Activated B cell treated with CpG ODN at 0.5 μM for 24 hours (primary cell): ENCODE results near the gene SUPT6H. TPM values are rescaled to one million over a fixed set of nuclear protein-coding genes. Genes with fewer than 3 reads are reported as not detected.

Experiments used
- ATAC-seq: fragments of 200-7000 bp; cut with Tn5 transposase; one replicate; pipeline ENCODE4 v1.10.0; 2021; ENCODE audit warnings: low read depth, mild to moderate bottlenecking, moderate library complexity
- CTCF ChIA-PET: fragments of 350-600 bp; sonication (Branson Sonifier 250); formaldehyde crosslinking; loops from one replicate; lab custom pipeline; 2021; ENCODE audit warnings: antibody characterized with exemption; lab: Charles Lee
- POLR2A ChIA-PET: fragments of 350-600 bp; sonication (Branson Sonifier 250); formaldehyde crosslinking; loops from one replicate; lab custom pipeline; 2021; ENCODE audit warnings: antibody characterized with exemption; lab: Charles Lee
- DNase-seq: peaks from one replicate; pipeline ENCODE4 v3.0.0; 2022
- H3K27ac Mint-ChIP-seq: one replicate; pipeline ENCODE4 v1.8.0; 2020; ENCODE audit warnings: mixed read lengths
- H3K27me3 Mint-ChIP-seq: one replicate; pipeline ENCODE4 v1.8.0; 2021; ENCODE audit warnings: mixed read lengths
- H3K36me3 Mint-ChIP-seq: one replicate; pipeline ENCODE4 v1.8.0; 2021; ENCODE audit warnings: low read depth, mixed read lengths
- H3K4me1 Mint-ChIP-seq: one replicate; pipeline ENCODE4 v1.8.0; 2021; ENCODE audit warnings: mixed read lengths
- H3K4me3 Mint-ChIP-seq: one replicate; pipeline ENCODE4 v1.8.0; 2020; ENCODE audit warnings: mild to moderate bottlenecking, mixed read lengths
- H3K9me3 Mint-ChIP-seq: one replicate; pipeline ENCODE4 v1.8.0; 2020; ENCODE audit warnings: mixed read lengths
- intact Hi-C: fragments of 100-400 bp; cut with micrococcal nuclease; formaldehyde crosslinking; loops from one replicate; pipeline ENCODE4 v1.15.1; 2024
- total RNA-seq: library from RNA; stranded (reverse); gene quantifications from 2 replicates; pipeline ENCODE4 v1.2.3, GENCODE V29; 2022
- TF ChIP-seq, protein P1 (sequence below): fragments of 200-600 bp; IDR thresholded peaks from one replicate; pipeline ENCODE4 v1.8.0; 2022; ENCODE audit warnings: antibody characterized with exemption, mild to moderate bottlenecking

The SUPT6H gene
- total RNA-seq, 1 donor from 2014 or later = 92.4 TPM

DNA sequence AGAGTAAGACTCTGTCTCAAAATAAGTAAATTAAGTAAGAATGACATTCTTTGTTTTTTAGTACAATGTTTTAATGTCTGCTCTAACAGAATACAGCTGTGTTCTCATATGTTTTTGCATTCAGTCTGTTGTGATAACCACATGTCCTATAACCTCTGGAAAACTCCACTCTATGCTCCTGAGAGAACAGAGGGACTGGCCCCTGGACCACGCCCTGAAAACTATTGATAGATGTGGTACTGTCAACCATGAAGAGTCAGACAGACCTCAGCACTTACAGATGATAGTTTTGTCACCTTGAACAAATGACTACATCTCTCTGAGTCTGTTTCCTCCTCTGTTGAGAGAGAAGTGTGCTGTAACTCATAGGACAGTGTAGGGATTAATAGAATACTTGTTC lies 7.9 kb downstream of the SUPT6H start:
- peaks cover 13% of the 10 kb centered on the region for H3K4me1 Mint-ChIP-seq
- H3K36me3 Mint-ChIP-seq = peaks cover 69% of the 10 kb centered on the region
- ATAC-seq (no peak), DNase-seq (no peak)
- intact Hi-C loops = no loop called here
- H3K27ac Mint-ChIP-seq = no peak overlapping the region
- H3K9me3 Mint-ChIP-seq = no peaks in the 10 kb centered on the region
- TF ChIP-seq, protein P1, sequence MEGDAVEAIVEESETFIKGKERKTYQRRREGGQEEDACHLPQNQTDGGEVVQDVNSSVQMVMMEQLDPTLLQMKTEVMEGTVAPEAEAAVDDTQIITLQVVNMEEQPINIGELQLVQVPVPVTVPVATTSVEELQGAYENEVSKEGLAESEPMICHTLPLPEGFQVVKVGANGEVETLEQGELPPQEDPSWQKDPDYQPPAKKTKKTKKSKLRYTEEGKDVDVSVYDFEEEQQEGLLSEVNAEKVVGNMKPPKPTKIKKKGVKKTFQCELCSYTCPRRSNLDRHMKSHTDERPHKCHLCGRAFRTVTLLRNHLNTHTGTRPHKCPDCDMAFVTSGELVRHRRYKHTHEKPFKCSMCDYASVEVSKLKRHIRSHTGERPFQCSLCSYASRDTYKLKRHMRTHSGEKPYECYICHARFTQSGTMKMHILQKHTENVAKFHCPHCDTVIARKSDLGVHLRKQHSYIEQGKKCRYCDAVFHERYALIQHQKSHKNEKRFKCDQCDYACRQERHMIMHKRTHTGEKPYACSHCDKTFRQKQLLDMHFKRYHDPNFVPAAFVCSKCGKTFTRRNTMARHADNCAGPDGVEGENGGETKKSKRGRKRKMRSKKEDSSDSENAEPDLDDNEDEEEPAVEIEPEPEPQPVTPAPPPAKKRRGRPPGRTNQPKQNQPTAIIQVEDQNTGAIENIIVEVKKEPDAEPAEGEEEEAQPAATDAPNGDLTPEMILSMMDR = no peak
- CTCF ChIA-PET = interaction anchor here (2.8 kb wide), 1 partner anchor 23 kb away, joined by 9 read pairs; no protein-coding TSS in a partner anchor
- POLR2A ChIA-PET = interaction anchor here (0.5 kb wide), 1 partner anchor 25 kb away, joined by 3 read pairs; the partner anchor contains the start of gene BLTP2
- H3K4me3 Mint-ChIP-seq = no peak overlapping the region
- H3K27me3 Mint-ChIP-seq = no peaks in the 10 kb centered on the region

DNA sequence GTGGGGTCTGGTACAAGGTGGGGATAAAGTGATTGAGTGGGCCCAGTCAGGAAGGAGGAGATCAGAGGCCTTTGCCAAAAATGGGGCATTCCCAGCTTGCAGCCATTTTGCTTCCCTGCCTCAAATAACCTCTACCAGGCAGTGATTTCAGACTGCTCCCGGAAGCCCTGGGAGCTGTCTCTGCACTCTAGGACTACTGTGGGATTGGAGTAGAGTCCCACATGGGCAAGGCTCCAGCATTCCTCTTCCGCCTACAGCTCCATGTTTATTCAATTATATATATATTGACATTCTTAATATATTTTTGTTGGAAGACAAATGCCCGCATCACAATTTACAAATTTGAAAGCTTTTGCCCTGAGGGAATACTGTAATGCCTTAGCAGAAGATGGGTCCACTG lies 13.5 kb downstream of the SUPT6H start:
- DNase-seq = no peak
- intact Hi-C loops = no loop called here
- ATAC-seq = no peak
- H3K36me3 Mint-ChIP-seq = peaks cover 85% of the 10 kb centered on the region
- TF ChIP-seq, protein P1 = no peak
- POLR2A ChIA-PET = interaction anchor here (1.0 kb wide), 2 partner anchors 31 to 44 kb away, joined by 3 to 5 read pairs; partner anchors contain the start of genes BLTP2 and RPL23A
- CTCF ChIA-PET = interaction anchor here (0.6 to 1.5 kb wide), 3 partner anchors 28 to 241 kb away, joined by 3 to 5 read pairs (median 3); no protein-coding TSS in a partner anchor
- H3K27ac Mint-ChIP-seq = no peak overlapping the region
- no peaks in the 10 kb centered on the region for H3K27me3 Mint-ChIP-seq
- no peak overlapping the region for H3K4me3 Mint-ChIP-seq
- H3K4me1 Mint-ChIP-seq = no peaks in the 10 kb centered on the region
- H3K9me3 Mint-ChIP-seq = no peaks in the 10 kb centered on the region

DNA sequence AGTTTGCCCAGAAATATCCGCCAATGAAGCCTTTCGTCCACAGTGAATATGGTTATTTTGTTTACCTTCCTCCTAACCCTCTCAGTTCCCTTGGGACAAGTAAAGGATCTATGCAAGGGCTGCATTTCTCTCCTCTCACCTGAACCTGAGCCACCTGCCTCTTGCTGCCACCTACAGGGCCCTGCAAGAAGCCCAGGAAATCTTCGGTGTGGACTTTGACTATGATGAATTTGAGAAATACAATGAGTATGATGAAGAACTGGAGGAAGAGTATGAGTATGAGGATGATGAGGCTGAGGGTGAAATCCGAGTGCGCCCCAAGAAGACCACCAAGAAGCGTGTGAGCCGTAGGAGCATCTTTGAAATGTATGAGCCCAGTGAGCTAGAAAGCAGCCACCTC lies 14.0 kb downstream of the SUPT6H start:
- ChIA-PET POLR2A (interaction anchor here (0.7 to 1.0 kb wide), 2 partner anchors 44 to 83 kb away, joined by 3 read pairs; partner anchors contain the start of gene RPL23A), CTCF (interaction anchor here (0.6 to 1.5 kb wide), 4 partner anchors 29 to 241 kb away, joined by 3 to 5 read pairs (median 3); no protein-coding TSS in a partner anchor)
- intact Hi-C loops = no loop called here
- no peak for ATAC-seq
- H3K27ac Mint-ChIP-seq = no peak overlapping the region
- DNase-seq = no peak
- TF ChIP-seq, protein P1 = no peak
- no peaks in the 10 kb centered on the region for H3K4me1 Mint-ChIP-seq
- no peak overlapping the region for H3K4me3 Mint-ChIP-seq
- no peaks in the 10 kb centered on the region for H3K9me3 Mint-ChIP-seq
- peaks cover 86% of the 10 kb centered on the region for H3K36me3 Mint-ChIP-seq
- H3K27me3 Mint-ChIP-seq = no peaks in the 10 kb centered on the region

DNA sequence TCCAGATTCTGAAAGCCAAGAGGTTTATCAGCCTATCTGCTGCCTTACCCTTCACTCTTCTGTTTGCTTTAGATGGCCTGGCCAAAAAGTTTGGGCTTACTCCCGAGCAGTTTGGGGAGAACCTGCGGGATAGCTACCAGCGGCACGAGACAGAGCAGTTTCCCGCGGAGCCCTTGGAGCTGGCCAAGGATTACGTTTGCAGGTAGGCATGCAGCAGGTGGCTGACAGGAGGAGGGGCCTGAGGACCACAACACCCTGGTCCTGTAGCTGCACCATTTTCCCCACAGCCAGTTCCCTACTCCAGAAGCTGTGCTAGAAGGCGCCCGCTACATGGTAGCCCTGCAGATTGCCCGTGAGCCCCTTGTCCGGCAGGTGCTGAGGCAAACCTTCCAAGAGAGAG lies 20.6 kb downstream of the SUPT6H start:
- no peak overlapping the region for H3K27ac Mint-ChIP-seq
- H3K4me3 Mint-ChIP-seq = no peak overlapping the region
- no peaks in the 10 kb centered on the region for H3K4me1 Mint-ChIP-seq
- ATAC-seq (no peak), DNase-seq (no peak)
- ChIA-PET CTCF (no interaction called here), POLR2A (no interaction called here)
- H3K9me3 Mint-ChIP-seq = no peaks in the 10 kb centered on the region
- peaks cover 89% of the 10 kb centered on the region for H3K36me3 Mint-ChIP-seq
- intact Hi-C loops = no loop called here
- no peaks in the 10 kb centered on the region for H3K27me3 Mint-ChIP-seq
- TF ChIP-seq, protein P1 = no peak

DNA sequence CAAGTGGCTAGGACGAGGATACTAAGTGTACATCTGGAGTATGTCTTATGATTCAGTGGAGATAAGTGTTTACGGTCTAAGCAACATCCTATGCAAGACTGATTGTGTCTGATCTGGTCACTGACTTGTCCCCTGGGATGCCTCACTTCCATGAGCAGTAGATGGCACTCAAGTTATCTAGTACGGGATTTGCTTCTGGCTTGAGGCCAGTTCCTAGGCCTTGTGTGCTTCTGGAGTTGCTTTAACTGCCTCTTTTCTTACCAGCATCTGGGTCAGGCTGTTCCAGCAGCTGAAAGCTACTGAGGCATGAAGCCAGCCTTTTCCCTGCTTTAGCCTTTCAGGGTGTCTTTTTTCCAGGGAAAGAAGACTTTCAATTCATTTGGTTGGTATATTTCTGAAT lies 23.0 kb downstream of the SUPT6H start:
- TF ChIP-seq, protein P1 = no peak
- DNase-seq (no peak), ATAC-seq (no peak)
- POLR2A ChIA-PET = no interaction called here
- no peak overlapping the region for H3K4me3 Mint-ChIP-seq
- no peaks in the 10 kb centered on the region for H3K9me3 Mint-ChIP-seq
- no peak overlapping the region for H3K27ac Mint-ChIP-seq
- H3K4me1 Mint-ChIP-seq = no peaks in the 10 kb centered on the region
- CTCF ChIA-PET = no interaction called here
- intact Hi-C loops = no loop called here
- peaks cover 95% of the 10 kb centered on the region for H3K36me3 Mint-ChIP-seq
- H3K27me3 Mint-ChIP-seq = no peaks in the 10 kb centered on the region
